Measurements from ENCODE around the gene ZDHHC8. TPM values are rescaled to one million over a fixed set of nuclear protein-coding genes. Genes with fewer than 3 reads are reported as not detected.
A peak's percentile ranks its signal among the peaks of the same experiment; 100 is the strongest.

Gene ZDHHC8
- total RNA-seq, 2 donors from 2014 or later = 14.1 to 36.6 TPM

GRCh38 chr22:20127318-20127868, 4.2 kb upstream of the ZDHHC8 start:
- H3K9me3 ChIP-seq = no peaks in the 10 kb centered on the region
- intact Hi-C loops (cut with DNase I) = no loop called here
- peaks cover 0 to 3% of the 10 kb centered on the region in 2 donors for H3K36me3 ChIP-seq
- H3K27me3 ChIP-seq (replicated peaks; ENCODE audit: insufficient read depth) = no peaks in the 10 kb centered on the region
- DNase-seq (ENCODE audit: low spot score) = no peak
- TF ChIP-seq POLR2AphosphoS5 (IDR thresholded peaks at IDR 0.05) = no peak
- WGBS = 78% methylated on average over 15 of the region's 15 CpGs
- no peak overlapping the region for H3K27ac ChIP-seq
- peaks cover under 1% of the 10 kb centered on the region for H3K4me1 ChIP-seq (replicated peaks)
- no peak overlapping the region for H3K4me3 ChIP-seq

GRCh38 chr22:20127869-20128618, 3.6 kb upstream of the ZDHHC8 start:
- TF ChIP-seq CTCF (IDR thresholded peaks at IDR 0.05) (no peak), POLR2AphosphoS5 (IDR thresholded peaks at IDR 0.05) (no peak), POLR2A (IDR thresholded peaks at IDR 0.05) (no peak)
- no peaks in the 10 kb centered on the region for H3K9me3 ChIP-seq
- H3K36me3 ChIP-seq = peaks cover 0 to 3% of the 10 kb centered on the region in 2 donors
- H3K27ac ChIP-seq = no peak overlapping the region
- H3K4me3 ChIP-seq = no peak overlapping the region
- H3K27me3 ChIP-seq (replicated peaks; ENCODE audit: insufficient read depth) = no peaks in the 10 kb centered on the region
- DNase-seq (ENCODE audit: low spot score) = no peak
- intact Hi-C loops (cut with DNase I) = no loop called here
- WGBS = 78% methylated on average over 17 of the region's 17 CpGs
- H3K4me1 ChIP-seq (replicated peaks) = peaks cover 7% of the 10 kb centered on the region

- no peak for DNase-seq (ENCODE audit: low spot score)
- H3K36me3 ChIP-seq = peaks cover 0 to 3% of the 10 kb centered on the region in 2 donors
- H3K27ac ChIP-seq = no peak overlapping the region
- H3K4me3 ChIP-seq = no peak overlapping the region
- intact Hi-C loops (cut with DNase I) = no loop called here
- H3K4me1 ChIP-seq (replicated peaks) = peaks cover 9% of the 10 kb centered on the region
- whole genome bisulfite sequencing = 47% methylated on average over 2 of the region's 2 CpGs
- TF ChIP-seq POLR2A (IDR thresholded peaks at IDR 0.05) = no peak
- TF ChIP-seq POLR2AphosphoS5 (IDR thresholded peaks at IDR 0.05) = no peak
- TF ChIP-seq CTCF (IDR thresholded peaks at IDR 0.05) = no peak
- H3K9me3 ChIP-seq = no peaks in the 10 kb centered on the region
- no peaks in the 10 kb centered on the region for H3K27me3 ChIP-seq (replicated peaks; ENCODE audit: insufficient read depth)
Measured at GRCh38 chr22:20128619-20128901, 3.0 kb upstream of the ZDHHC8 start.

DNA sequence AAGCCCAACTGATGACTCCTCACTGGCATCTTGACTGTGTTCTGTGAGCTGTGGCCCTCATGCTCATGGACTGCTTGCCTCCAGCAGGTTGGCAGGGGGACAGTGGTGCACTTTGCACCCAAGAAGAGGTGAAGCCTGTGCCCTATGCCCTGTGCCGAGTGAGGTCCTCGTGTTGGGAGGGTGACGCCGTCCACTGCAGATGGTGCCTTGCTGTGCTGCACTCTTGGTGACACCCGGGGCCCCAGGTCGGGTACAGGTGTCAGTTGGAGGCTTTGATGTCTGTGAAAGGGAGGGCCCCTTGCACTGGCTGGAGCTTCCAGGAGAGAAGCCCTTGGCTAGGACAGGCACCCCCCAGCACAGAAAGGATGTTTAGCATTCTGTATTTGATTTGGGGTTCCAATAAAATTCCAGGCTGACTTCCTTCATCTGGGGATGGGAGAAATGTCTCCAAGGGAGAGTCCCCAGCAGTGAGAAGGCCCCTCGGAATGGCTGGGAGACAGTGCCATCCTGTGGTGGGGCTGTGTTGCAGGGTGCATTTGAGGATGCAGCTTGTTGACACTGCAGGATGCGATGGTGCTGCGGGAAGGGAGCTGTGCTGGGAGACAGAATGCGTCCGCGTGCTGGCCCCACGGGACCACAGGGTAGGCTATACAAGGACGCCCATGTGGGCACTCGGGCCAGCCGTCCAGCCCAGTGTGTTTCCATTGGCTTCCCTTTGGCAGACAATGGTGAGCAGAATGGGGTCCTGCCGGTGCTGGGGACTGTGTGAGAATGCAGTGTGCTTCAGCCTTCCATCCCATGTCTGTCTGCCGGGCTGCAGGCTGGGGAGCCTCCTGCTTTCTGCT, 2.5 kb upstream of the ZDHHC8 start:
- no peak for DNase-seq (ENCODE audit: low spot score)
- H3K4me3 ChIP-seq = no peak overlapping the region
- no peaks in the 10 kb centered on the region for H3K9me3 ChIP-seq
- TF ChIP-seq CTCF (IDR thresholded peaks at IDR 0.05) = peak in 2 of 4 experiments; percentile 25 to 40
- TF ChIP-seq POLR2A (IDR thresholded peaks at IDR 0.05) = no peak
- H3K4me1 ChIP-seq (replicated peaks) = peaks cover 9% of the 10 kb centered on the region
- H3K36me3 ChIP-seq = peaks cover 0 to 3% of the 10 kb centered on the region in 2 donors
- intact Hi-C loops (cut with DNase I) = no loop called here
- H3K27ac ChIP-seq = no peak overlapping the region
- WGBS = 44% methylated on average over 18 of the region's 18 CpGs
- no peaks in the 10 kb centered on the region for H3K27me3 ChIP-seq (replicated peaks; ENCODE audit: insufficient read depth)

- intact Hi-C loops (cut with DNase I) = loop anchor here (5.0 kb wide), 1 partner anchor 47 kb away; the partner anchor contains the start of gene DGCR8
- DNase-seq (ENCODE audit: low spot score) = no peak
- WGBS = 82% methylated on average over 3 of the region's 3 CpGs
- TF ChIP-seq POLR2A (IDR thresholded peaks at IDR 0.05) (no peak), CTCF (IDR thresholded peaks at IDR 0.05) (no peak), POLR2AphosphoS5 (IDR thresholded peaks at IDR 0.05) (no peak)
- Histone ChIP-seq H3K4me3 (no peak overlapping the region), H3K4me1 (replicated peaks) (peaks cover 9% of the 10 kb centered on the region), H3K9me3 (no peaks in the 10 kb centered on the region), H3K36me3 (peaks cover 0 to 3% of the 10 kb centered on the region in 2 donors), H3K27ac (no peak overlapping the region), H3K27me3 (replicated peaks; ENCODE audit: insufficient read depth) (no peaks in the 10 kb centered on the region)
Measured at GRCh38 chr22:20129747-20130014, 1.9 kb upstream of the ZDHHC8 start.
